GM21360 (cell line): ENCODE data around the gene TMF1.

ENCODE experiments used
- ATAC-seq: cut with Tn5 transposase; IDR thresholded peaks from one replicate; pipeline ENCODE4 v1.9.1; 2021; ENCODE audit warnings: mild to moderate bottlenecking, moderate library complexity; ENCODE audit not compliant: unreplicated experiment

Gene TMF1

DNA sequence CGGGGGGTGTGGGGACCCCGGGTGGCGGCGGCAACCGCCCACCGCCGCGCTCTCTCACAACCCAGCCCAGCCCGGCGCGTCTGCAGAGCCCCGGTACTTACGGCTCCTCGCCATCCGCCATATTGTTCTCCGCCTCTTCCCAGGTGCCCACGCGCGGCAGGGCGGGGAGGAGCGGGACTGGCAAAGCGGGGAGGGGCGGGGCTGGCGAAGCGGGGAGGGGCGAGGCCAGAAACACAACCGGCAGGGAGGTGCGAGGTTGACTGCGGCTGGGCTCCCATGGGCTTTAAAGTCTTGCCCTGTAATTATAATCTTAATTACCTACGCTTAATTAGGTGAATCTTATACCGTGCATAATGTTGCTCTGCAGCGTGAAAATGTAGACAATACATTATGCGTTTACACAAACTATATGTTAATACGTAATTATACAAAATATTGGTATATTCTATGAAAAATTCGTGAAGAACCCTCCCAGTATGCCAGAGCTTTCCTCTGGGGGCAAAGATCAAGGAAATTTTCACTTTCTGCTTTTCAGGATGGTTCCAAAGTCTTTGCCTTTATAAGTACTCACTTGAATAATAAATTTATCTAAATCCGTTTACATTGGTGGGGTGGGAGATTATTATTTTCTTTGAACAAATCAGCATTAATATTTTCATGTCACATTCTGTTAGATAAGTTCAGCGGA lies 28.2 kb upstream of the TMF1 start, which contains the start of gene UBA3:
Gene UBA3, minus strand, starts transcription at position 133 of the 688 bp plus-strand sequence. Its CDS starts 12 bp downstream, at position 121.
- peak; percentile 34 for ATAC-seq

DNA sequence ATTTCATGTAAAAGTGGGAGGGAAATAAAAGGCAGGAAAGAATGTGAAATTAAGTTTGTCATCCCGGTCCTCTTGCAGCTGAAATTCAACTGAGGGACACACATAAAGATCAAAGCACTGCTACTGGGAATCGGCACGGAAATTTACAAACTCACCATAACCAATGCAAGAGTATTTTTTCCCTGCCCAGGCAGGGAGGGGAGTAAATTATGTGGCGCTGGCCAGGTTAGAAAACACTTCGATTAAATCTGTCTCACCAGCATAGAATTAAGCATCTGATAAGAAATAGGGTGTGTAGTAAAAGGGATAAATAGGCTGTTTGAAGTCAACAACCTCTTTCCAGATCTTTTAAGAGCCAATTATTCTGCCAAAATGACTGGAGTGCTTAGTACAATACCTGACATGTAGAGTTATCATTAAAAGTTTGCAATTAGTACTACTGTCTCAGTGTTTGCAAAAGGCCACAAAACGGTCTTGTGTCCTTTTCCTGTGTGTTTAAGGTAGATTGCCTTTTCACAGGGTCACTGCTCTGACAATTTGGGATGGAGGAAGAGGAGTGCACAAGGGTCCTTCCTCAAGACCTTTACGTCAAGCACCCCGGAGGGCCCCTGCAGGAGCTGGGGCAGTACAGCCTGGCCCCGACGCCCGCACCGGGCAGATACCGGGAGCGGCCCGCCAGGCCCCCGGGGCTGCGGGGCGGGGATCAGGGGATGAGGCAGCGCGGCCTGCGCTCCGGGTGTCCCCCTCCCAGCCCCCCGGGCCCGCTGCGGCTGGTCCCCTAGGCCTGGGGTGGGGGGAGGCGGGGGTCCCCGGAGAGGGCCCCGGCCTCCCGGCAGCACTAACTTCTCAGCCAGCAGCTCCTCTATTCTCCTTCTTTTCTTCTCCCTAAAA lies 27.4 kb upstream of the TMF1 start:
- ATAC-seq = no peak

DNA sequence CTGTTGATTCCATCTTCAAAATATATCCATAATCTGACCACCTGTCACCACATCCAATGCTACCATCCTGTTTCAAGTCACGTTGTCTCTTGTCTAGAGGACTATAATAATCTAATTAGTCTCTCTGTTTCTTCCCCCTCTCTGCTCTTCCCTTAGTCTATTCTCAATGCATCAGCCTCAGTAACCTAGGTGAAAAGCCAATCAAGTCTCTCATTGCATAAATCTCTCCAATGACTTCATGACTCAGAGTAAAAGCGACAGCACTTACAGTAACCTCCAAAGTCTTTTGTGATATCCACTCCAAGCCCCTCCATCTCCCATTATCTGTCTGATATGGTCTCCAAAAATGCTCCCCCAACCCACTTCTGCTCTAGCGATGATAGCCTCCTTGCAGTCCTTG lies 20.8 kb upstream of the TMF1 start:
- no peak for ATAC-seq

DNA sequence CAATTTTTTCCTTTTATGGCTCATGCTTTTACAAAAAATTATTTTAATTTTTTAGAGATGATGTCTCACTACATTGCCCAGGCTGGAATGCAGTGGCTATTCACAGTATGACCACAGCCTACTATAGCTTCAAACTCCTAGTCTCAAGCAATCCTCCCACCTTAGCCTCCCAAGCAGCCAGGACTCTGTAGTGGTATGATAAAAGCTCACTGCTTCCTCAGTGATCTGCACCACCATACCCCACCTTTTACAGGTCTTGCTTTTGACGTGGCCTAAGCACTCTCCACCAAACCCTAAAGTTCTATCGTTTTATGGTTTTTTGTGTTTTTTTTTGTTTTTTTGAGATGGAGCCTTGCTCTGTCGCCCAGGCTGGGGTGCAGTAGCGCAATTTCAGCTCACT lies 14.0 kb upstream of the TMF1 start:
- no peak for ATAC-seq

DNA sequence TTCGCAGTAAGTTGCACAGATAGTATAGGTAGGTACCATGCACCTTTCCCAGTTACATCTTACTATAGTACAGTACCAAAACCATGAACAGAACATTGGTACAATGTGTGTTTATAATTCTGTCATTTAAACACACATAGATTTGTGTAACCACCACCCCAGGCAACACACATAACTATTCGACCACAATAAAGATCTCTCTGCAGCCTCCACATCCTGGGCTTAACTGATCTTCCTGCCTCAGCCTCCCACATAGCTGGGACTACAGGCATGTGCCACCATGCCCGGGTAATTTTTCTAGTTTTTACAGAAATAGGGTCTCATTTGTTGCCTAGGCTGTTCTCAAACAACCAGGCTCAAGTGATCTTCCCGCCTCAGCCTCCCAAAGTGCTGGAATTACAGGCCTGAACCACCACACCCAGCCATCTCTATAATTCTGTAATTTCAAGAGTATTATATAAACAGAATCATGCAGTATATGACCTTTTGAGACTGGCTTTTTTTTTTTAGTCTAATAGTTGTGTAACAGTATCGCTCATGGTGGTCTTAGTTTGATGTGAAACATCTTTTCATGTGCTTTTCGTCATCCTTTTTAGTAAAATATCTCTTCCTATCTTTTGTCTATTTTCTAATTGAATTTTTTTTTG lies 13.3 kb upstream of the TMF1 start:
- ATAC-seq = no peak

DNA sequence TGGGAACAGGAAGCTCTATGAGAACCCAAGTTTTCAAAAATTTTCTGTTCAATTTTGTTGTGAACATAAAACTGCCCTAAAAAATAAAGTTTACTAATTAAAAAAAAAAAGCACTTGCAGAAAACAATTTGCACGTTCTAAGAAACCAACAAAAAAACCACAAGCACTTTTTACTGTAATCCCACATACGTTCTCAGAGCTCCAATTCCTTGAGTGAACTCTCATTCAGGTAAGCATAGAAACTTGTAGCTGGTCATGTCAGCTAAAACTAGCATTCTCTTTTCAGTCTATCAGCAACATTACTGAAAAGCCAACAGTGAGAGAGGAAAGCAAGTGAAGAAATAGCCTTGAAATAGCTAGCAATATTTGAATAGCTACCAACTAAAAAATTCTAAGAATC lies 11.5 kb upstream of the TMF1 start:
- no peak for ATAC-seq

DNA sequence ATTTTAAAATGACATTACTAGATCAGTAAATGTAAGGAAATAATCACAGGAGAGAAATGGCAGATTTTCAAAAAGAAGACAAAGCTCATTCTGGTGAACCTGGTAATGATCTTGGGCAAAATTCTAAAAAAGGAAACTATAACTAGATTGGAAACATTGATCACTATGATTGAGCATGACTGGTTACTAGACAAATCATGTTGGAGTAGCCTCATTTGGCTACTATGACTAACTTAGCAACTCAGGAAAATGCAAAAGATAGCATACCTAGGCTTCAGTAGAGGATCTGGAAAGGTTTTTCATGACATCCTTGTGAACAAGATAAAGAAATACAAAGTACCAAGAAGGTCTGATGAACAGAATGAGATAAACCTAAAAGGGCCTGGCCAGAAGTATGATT lies 7.6 kb upstream of the TMF1 start:
- ATAC-seq = no peak

DNA sequence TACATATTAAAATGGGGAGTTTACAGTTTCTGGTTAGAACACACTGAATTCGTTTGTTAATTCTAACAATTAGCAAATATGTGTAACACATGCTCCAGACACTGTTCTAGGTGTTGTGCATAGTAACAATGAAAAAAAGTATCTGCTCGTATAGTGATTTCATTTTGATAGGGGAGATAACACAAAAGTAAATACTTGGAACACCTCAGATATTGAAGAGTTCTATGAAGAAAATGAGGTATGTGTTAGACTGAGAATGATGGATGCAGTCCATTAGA lies 6.8 kb upstream of the TMF1 start:
- no peak for ATAC-seq

DNA sequence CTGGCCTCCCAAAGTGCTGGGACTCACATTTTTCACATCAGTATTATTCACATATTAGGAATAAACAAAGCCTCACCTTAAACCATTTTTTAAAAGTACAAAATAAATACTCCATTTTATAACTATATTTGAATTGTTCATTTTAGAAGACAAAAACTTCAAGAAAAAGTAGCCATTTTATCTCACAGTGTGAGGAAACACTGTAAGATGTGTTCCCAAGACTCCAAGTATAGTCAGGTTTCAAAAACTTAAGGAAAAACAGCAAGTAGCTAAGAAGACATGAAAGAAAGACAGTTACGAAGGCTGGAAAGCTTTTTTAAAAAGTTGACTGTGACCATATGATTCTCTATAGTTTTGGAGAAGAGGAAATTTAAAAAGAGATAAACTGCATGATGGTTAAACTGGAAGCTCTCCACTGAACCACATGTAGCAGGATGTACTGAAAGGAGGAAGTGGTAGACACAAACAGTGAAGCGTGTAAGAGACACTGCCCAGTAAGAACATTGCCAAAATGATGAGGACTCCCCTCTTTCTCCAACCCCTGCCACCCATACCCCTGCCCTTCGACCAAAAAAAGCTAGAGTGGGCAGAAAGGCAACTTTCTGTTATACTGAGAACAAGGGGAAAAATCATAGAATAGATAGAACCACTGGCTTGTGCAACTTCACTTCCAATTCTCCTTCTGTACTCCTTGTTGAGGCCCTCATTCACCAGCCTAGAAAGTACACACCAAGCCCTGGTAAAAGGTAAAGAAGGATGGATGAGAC lies 6.2 kb upstream of the TMF1 start:
- ATAC-seq = peak; percentile 100

DNA sequence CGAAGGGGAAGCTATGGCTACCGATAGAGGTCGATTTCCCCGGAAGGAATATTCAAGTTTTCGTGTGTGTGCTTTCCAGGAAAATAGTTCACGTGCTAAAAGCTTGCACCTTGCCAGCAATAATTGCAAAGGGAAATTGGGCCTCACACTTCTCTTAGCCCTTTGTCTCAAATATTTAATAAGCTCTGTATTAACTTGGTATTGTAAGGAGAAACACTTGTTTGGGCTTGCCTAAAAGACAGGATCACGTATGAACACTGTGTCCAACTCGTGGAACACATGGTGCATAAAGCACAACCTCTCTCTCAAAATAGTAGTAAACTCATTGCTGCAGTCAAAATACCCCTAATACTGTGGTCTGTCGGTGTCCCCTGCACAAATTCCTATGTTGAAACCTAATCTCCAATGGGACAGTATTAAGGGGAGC lies 352 bp upstream of the TMF1 start:
- ATAC-seq = no peak

DNA sequence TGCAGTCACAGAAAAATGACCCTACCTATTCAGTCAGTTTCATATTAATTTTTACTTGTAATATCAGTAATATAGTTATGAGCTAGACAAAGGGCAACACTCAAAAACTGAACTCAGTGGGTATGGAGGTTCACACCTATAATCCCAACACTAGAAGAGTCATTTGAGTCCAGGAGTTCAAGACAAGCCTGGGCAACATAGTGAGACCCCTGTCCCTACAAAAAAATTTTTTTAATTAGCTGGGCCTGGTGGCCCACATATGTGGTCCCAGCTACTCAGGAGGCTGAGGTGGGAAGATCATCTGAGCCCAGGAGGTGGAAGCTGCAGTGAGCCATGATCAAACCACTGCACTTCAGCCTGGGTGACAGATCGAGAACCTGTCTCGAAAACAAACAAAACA lies 3.1 kb downstream of the TMF1 start:
- no peak for ATAC-seq

DNA sequence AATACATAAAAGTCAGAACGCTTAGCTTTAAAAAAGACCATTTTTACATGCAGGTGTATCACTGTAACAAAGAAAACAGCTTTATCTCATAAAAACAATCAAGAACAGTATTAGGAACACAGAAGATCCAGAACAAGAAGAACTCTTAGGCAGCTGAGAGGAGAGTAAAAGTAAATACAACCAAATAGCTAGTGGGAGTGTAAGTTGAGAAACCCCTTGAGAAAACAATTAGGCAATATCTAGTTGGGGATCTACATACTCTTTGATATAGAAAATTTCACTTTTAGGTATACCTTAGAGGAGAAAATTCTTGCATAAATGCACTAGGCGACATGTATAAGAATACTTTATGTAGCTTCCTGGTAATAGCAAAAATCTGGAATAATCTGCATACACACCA lies 7.5 kb downstream of the TMF1 start:
- ATAC-seq = no peak

DNA sequence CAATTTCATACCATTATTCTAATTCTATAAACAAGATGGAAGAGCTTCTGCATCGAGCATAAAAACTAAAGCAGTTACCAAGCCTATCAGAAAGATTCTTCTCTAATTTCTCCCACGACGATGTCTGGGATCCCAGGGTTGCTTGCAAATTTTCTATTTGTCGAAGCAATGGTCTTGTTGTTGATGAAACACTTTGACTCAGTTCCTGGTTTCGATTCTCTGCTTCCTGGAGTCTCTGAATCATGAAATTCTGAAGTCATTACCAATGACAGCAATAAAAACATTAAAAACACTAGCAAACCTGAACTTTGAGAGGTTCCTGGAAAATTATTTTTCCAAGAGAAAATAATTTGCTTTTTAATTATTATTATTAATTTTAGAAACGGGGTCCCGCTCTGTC lies 18.7 kb downstream of the TMF1 start:
- ATAC-seq = no peak

DNA sequence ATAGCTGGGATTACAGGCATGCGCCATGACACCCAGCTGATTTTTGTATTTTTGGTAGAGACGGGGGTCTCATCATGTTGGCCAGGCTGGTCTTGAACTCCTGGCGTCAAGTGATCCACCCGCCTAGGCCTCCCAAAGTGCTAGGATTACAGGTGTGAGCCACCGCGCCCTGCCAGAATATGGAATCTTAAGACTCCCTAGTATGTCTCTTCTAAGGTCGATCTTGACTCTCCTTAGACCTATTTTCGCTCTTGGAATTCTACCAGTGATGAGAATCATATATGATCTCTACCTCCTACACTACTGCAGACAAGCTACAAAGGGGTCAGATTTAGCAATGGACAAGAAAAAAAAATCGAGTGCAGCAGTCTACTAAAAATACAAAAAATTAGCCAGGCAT lies 19.4 kb downstream of the TMF1 start:
- ATAC-seq = no peak

DNA sequence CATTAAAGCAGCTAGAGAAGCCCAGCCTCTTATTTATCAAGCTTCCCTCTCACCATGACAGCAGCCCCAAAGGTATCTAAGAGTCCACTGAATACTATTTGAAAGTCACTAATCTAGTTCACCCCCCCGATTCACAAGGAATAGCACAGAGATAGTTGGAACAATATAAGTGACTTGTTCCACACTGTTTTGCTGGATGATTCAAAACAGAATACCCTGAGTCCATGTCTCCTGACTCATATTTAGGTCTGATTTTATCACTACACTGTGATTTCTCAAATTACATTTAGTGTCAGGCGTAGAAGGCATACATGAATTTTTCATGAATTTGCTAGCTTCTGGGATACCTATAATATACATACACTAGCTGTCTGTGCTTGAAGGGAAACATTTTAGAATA lies 20.0 kb downstream of the TMF1 start:
- no peak for ATAC-seq

DNA sequence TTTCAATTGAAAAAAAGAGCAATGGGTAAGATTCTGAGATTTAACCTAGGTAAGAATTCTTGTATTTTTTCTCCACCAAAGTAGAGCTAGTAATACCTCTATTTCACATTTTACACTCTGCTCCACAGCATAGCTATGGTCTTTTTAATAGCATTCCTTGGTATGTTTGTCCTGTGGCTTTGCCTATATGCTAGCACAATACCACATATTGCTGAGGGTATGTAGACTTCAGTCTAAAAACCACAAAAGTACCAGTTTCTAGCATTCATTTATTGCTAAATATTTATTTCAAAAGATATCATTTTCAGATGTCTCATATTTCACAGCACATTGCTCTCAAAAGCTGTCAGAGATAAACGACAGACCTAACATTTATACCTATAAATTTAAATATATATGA lies 20.5 kb downstream of the TMF1 start:
- ATAC-seq = no peak

DNA sequence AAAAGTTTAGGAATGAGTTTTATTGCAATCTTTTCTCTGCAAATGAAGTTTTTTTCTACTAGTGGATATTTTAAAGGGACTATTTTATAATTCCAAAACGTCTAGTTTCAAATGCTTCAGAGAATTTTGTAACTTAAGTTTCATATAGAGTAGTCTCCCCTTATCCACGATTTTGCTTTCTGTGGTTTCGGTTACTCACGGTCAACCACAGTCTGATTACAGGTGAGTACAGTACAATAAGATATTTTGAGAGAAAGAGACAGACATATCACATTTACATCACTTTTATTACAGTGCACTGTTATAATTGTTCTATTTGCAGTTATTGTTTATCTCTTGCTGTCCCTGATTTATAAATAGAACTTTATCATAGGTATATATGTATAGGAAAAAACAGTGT lies 31.3 kb downstream of the TMF1 start:
- ATAC-seq = no peak

DNA sequence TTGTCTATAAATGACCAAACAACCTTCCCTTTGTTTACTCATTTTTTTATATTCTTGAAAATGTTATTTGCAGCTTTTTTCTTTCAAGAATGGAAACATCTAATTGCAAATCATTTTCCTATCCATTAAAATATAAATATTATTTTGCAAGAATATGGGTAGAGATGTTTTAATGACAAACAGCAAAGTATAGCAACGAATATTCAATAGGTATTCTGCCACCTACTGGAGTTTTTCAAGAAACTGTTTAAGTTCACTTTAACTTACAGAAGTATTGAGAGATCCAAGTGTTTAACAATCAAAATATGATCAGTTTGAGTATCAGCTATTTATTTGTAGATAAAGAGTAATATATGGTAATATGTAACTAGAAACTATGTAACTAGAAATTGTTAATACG lies 31.7 kb downstream of the TMF1 start:
- no peak for ATAC-seq

DNA sequence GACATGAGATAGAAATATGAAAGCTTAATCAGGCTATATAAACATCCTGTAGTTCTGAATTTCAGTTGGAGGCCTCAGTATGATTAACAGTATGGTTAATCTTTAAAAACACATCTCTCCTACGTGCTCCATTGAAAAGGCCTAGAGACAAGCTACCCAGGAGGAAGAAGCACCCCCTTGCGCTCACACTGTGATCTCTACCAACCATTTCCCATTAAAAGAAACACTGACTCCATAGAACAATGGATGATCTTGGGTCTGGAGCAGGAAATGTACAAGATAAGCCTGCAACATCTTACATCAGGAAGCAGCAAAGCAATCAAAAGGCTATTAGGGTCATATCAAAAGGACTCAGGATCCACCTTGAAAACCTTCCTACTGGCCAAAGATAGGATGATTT lies 35.2 kb downstream of the TMF1 start:
- no peak for ATAC-seq

DNA sequence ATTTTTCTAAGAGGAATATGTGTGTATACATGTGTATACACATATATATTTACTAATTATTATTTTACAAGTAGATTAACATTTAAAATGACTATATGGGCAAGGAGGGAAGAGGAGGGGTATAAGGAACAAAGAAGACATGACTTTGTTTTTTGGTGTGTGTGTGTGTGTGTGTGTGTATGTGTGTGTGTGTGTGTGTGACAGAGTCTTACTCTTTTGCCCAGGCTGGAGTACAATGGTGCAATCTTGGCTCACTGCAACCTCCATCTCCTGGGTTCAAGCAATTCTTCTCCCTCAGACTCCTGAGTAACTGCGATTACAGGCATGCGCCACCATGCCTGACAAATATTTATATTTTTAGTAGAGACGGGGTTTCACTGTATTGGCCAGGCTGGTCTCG lies 36.0 kb downstream of the TMF1 start:
- no peak for ATAC-seq

DNA sequence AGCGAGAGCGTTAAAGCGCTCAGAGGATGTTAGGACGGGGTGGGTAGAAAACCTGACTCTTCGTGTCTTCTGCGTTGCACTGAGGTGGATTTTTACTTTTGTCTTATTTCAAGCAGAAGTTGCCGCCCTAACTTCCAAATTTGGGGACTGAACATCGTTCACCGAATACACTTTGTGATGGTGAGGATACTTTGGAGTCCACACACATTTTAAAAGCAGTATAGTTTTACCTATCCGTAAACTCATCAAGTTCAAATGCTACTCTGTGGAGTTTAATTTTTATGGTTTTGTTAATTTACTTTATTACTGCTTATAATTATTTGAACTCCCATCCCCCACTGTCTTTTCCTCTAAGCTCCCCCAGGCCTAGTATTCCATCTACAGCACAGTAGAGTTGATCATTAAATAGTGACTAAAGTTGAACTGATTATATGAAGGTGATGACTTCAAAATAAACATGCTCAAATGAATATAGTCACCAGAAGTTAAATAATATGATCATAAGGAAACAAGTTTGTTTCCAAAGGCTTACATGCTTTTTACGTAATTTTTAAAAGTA lies 38.0 kb downstream of the TMF1 start:
- no peak for ATAC-seq
